Spleen (tissue), 11 donors: ENCODE results near the gene CDH9. TPM values are rescaled to one million over a fixed set of nuclear protein-coding genes. Genes with fewer than 3 reads are reported as not detected.

Experiments
- DNase-seq: peaks from one replicate; pipeline ENCODE4 v3.0.0-alpha.2; 2020
- H3K27ac ChIP-seq, 8 donors: fragments of 200-600 bp; sonication (generic) in 7 of 8; 1 replicate in 4 of 8; 2 replicates in 4 of 8; pipeline versions ENCODE4 v1.5.0 to v1.8.0; 2016 to 2021; ENCODE audit warnings: inconsistent platforms in 4 of 8, mild to moderate bottlenecking in 4 of 8, moderate library complexity in 1 of 8
- H3K27me3 ChIP-seq, 7 donors: fragments of 200-600 bp; sonication (generic) in 6 of 7; replicated peaks in 1 of 7; 1 replicate in 4 of 7; 2 replicates in 3 of 7; pipeline versions ENCODE4 v1.5.0 to v1.8.0; 2016 to 2021; ENCODE audit warnings: inconsistent platforms in 3 of 7, mild to moderate bottlenecking in 1 of 7
- H3K36me3 ChIP-seq, 6 donors: fragments of 200-600 bp; sonication (generic) in 5 of 6; 1 replicate in 4 of 6; 2 replicates in 2 of 6; pipeline versions ENCODE4 v1.5.0 to v1.8.0; 2016 to 2021; ENCODE audit warnings: inconsistent platforms in 2 of 6
- H3K4me1 ChIP-seq, 6 donors: fragments of 200-600 bp; sonication (generic) in 5 of 6; 1 replicate in 3 of 6; 2 replicates in 3 of 6; pipeline versions ENCODE4 v1.5.0 to v1.8.0; 2016 to 2021; ENCODE audit warnings: inconsistent platforms in 3 of 6
- H3K4me3 ChIP-seq, 8 donors: fragments of 200-600 bp; sonication (generic) in 7 of 8; 1 replicate in 4 of 8; 2 replicates in 4 of 8; pipeline versions ENCODE4 v1.5.0 to v1.8.0; 2016 to 2021; ENCODE audit warnings: inconsistent platforms in 4 of 8, mild to moderate bottlenecking in 4 of 8, moderate library complexity in 2 of 8
- H3K9me3 ChIP-seq, 8 donors: fragments of 200-600 bp; sonication (generic) in 7 of 8; 1 replicate in 4 of 8; 2 replicates in 4 of 8; pipeline versions ENCODE4 v1.5.0 to v1.8.0; 2016 to 2021; ENCODE audit warnings: inconsistent platforms in 4 of 8
- POLR2A ChIP-seq, 3 donors: fragments of 450-650 bp; IDR thresholded peaks; one replicate each; pipeline ENCODE4 v1.5.1; 2017; ENCODE audit warnings: antibody characterized with exemption in 3 of 3, mild to moderate bottlenecking in 1 of 3
- POLR2AphosphoS5 ChIP-seq, 3 donors: sonication (generic); formaldehyde crosslinking; IDR thresholded peaks; one replicate each; pipeline ENCODE4 v1.5.1; 2017; ENCODE audit warnings: antibody characterized with exemption in 3 of 3
- WGBS, 5 donors: extraction: QIAGEN DNeasy Blood & Tissue Kit in 3 of 5; methylation state at CpG; one replicate each; pipeline versions ENCODE4 v1.1.5 to v1.1.7; 2013 to 2018; 5-methylcytosine and 5-hydroxymethylcytosine counted together
- intact Hi-C: fragments of 100-400 bp; cut with DNase I; formaldehyde crosslinking; loops from one replicate; pipeline ENCODE4 v1.15.0; 2023; ENCODE audit warnings: low total_unique reads
- polyA plus RNA-seq, 3 donors: library from polyadenylated mRNA; stranded (reverse); fragments of 200-250 nt; gene quantifications; one replicate each; pipeline ENCODE4 v1.2.1, GENCODE V29; 2013
- total RNA-seq, 7 donors: library from RNA; depleted of rRNA in 3 of 7; stranded (reverse); fragments of >200 nt in 3 of 7; fragmentation: NEBNext Ultra II Directional in 4 of 7; extraction: Animal tissue kit (Norgen Biotek cat#: 25700) in 4 of 7; gene quantifications; one replicate each; pipeline versions ENCODE4 v1.1.0 to v1.2.1, GENCODE V29; 2016 to 2021
- TF ChIP-seq, protein P1 (sequence below), 11 experiments: fragments of 200-600 bp in 7 of 11; fragments of 450-650 bp in 4 of 11; sonication (generic) in 4 of 11; IDR thresholded peaks in 8 of 11; conservative IDR thresholded peaks in 3 of 11; 1 replicate in 7 of 11; 2 replicates in 4 of 11; pipeline versions ENCODE4 v1.4.0 to v1.8.0; 2016 to 2021; ENCODE audit warnings: antibody characterized with exemption in 11 of 11, inconsistent platforms in 4 of 11, mild to moderate bottlenecking in 1 of 11
- donor health status: healthy with polysubstance abuse.
- donor health status: DM: no; HTN: no; CAD: no; lungs with moderate emphysema.
- donor health status: DM: no; HTN: no; CAD: no.
- donor health status: Bipolar disorder and iron deficiency.
- donor health status: healthy.
- donor health status: DM: no; HTN: no; CAD: no.
- donor health status: DM: yes; HTN: yes; CAD: no.

The CDH9 gene
- total and polyA plus RNA-seq, 10 donors = not detected

DNA sequence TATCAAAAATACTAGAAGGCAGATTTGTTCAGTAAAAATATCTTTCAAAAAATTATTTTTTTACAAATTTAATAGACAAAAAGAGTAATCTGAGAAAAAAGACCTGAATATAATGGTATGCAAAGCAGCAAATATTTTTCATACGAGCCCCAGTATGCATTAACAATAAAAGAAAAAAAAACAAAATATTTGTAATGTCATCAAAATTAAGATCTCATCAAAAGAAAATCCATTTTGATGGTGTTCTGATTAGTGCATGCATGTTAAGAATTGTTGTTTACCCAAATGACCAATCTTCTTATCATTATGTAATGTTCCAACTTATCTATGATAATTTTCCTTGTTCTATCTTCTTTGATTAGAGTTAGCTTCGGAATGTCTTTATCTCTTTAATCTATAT, 106.1 kb downstream of the CDH9 start:
- intact Hi-C loops = no loop called here
- Histone ChIP-seq H3K27ac (no peak overlapping the region), H3K9me3 (peaks cover 0 to 55% (median 15%) of the 10 kb centered on the region in 8 donors), H3K36me3 (no peaks in the 10 kb centered on the region), H3K27me3 (no peaks in the 10 kb centered on the region), H3K4me1 (no peaks in the 10 kb centered on the region), H3K4me3 (no peak overlapping the region)
- no peak for DNase-seq
- TF ChIP-seq, protein P1, sequence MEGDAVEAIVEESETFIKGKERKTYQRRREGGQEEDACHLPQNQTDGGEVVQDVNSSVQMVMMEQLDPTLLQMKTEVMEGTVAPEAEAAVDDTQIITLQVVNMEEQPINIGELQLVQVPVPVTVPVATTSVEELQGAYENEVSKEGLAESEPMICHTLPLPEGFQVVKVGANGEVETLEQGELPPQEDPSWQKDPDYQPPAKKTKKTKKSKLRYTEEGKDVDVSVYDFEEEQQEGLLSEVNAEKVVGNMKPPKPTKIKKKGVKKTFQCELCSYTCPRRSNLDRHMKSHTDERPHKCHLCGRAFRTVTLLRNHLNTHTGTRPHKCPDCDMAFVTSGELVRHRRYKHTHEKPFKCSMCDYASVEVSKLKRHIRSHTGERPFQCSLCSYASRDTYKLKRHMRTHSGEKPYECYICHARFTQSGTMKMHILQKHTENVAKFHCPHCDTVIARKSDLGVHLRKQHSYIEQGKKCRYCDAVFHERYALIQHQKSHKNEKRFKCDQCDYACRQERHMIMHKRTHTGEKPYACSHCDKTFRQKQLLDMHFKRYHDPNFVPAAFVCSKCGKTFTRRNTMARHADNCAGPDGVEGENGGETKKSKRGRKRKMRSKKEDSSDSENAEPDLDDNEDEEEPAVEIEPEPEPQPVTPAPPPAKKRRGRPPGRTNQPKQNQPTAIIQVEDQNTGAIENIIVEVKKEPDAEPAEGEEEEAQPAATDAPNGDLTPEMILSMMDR (IDR thresholded peaks at IDR 0.05 in 8 of 11, conservative IDR thresholded peaks at IDR 0.05 in 3 of 11) = no peak
- no peak for TF ChIP-seq POLR2A (IDR thresholded peaks at IDR 0.05)
- no peak for TF ChIP-seq POLR2AphosphoS5 (IDR thresholded peaks at IDR 0.05)
- WGBS, 5 donors = 74 to 88% (median 78%) methylated on average over 2 of the region's 2 CpGs

DNA sequence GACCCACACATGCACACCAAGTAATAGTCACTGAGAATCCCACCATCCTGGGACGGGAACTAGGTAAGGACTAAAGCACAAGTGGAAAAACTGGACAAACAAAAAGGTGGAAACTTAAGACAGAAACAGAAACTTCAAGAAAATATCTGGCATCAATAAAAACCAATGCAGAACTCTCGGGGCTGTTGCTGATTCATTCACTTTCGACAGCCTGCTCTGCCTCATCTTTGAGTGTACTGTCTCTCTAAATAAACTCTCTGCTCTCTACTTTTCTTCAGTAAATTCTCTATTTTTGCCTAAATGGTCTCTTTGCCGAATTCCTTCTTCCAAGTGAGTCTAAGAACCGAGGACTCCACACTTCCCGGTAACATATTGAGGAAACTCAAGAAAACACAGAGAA, 116.9 kb downstream of the CDH9 start:
- intact Hi-C loops = no loop called here

DNA sequence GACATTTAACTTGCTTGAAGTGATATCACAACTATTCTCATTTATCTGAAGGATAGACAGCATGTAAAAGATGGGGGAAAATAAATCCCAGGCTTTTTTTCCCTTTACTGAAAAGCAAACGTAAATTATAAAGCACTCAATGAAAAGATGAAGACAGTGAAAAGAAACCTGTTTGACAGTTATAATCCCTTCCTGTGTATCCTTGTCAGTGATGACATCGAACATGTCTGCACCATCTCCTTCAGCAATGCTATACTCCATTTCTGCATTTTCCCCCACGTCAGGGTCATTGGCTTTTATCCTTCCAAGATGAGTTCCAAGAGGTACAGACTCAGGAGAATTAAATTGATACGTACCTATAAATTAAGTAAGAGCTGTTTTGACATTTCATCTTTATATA, 134.9 kb downstream of the CDH9 start:
- intact Hi-C loops = no loop called here
- H3K4me1 ChIP-seq = no peaks in the 10 kb centered on the region
- H3K36me3 ChIP-seq = no peaks in the 10 kb centered on the region
- no peak for DNase-seq
- no peak overlapping the region for H3K4me3 ChIP-seq
- no peaks in the 10 kb centered on the region for H3K27me3 ChIP-seq
- H3K9me3 ChIP-seq = peaks cover 0 to under 1% (median 0%) of the 10 kb centered on the region in 8 donors
- 59 to 81% (median 72%) methylated on average over 4 of the region's 4 CpGs for WGBS, 5 donors
- no peak for TF ChIP-seq POLR2AphosphoS5 (IDR thresholded peaks at IDR 0.05)
- no peak for TF ChIP-seq POLR2A (IDR thresholded peaks at IDR 0.05)
- TF ChIP-seq, protein P1 (IDR thresholded peaks at IDR 0.05 in 8 of 11, conservative IDR thresholded peaks at IDR 0.05 in 3 of 11) = no peak
- no peak overlapping the region for H3K27ac ChIP-seq

More for the DNA sequence above, 116.9 kb downstream of the CDH9 start:
- no peaks in the 10 kb centered on the region for H3K36me3 ChIP-seq
- no peak overlapping the region for H3K27ac ChIP-seq
- H3K4me1 ChIP-seq = no peaks in the 10 kb centered on the region
- H3K4me3 ChIP-seq = no peak overlapping the region
- WGBS, 5 donors = 81 to 95% (median 84%) methylated on average over 6 of the region's 6 CpGs
- TF ChIP-seq POLR2AphosphoS5 (IDR thresholded peaks at IDR 0.05) (no peak), POLR2A (IDR thresholded peaks at IDR 0.05) (no peak)
- TF ChIP-seq, protein P1 (IDR thresholded peaks at IDR 0.05 in 8 of 11, conservative IDR thresholded peaks at IDR 0.05 in 3 of 11) = no peak
- no peaks in the 10 kb centered on the region for H3K27me3 ChIP-seq
- peaks cover 0 to 51% (median 19%) of the 10 kb centered on the region in 8 donors for H3K9me3 ChIP-seq
- no peak for DNase-seq

DNA sequence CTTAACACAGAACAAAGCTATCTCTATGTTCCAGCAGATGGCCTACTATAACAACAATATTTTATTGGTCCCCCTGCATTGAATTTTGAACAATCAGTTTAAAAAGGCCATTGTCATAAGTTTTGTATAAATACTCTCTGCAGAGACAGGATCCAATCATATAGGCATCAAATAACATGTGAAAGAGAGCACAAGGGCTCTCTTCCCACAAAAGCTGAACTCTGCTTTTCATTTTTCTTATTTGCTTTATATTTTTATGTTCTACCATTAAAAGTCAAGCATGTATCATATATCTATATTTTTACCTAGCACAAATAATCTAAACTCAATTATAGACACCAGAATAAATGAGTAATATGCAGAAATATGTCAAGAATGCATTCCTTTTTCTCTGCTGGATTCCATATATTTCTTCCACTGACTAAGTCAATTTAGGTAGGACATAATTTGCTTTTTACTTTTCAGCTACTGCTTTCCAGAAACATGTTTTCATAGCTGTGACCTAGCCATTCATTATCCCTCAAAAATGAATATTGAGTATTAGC, 143.6 kb downstream of the CDH9 start:
- intact Hi-C loops = no loop called here
- no peaks in the 10 kb centered on the region for H3K4me1 ChIP-seq

More for the DNA sequence above, 143.6 kb downstream of the CDH9 start:
- TF ChIP-seq POLR2AphosphoS5 (IDR thresholded peaks at IDR 0.05) (no peak), POLR2A (IDR thresholded peaks at IDR 0.05) (no peak)
- TF ChIP-seq, protein P1 (IDR thresholded peaks at IDR 0.05 in 8 of 11, conservative IDR thresholded peaks at IDR 0.05 in 3 of 11) = no peak
- no peak overlapping the region for H3K4me3 ChIP-seq
- no peak overlapping the region for H3K27ac ChIP-seq
- no peaks in the 10 kb centered on the region for H3K27me3 ChIP-seq
- no peak for DNase-seq
- peaks cover 0 to 14% (median 2%) of the 10 kb centered on the region in 8 donors for H3K9me3 ChIP-seq
- no peaks in the 10 kb centered on the region for H3K36me3 ChIP-seq
